ENCODE results near the gene FREM1. TPM values are rescaled to one million over a fixed set of nuclear protein-coding genes. Genes with fewer than 3 reads are reported as not detected.

Gene FREM1
- total and polyA plus RNA-seq, 8 donors, result 4.6 to 19.8 (median 8.2) TPM

DNA sequence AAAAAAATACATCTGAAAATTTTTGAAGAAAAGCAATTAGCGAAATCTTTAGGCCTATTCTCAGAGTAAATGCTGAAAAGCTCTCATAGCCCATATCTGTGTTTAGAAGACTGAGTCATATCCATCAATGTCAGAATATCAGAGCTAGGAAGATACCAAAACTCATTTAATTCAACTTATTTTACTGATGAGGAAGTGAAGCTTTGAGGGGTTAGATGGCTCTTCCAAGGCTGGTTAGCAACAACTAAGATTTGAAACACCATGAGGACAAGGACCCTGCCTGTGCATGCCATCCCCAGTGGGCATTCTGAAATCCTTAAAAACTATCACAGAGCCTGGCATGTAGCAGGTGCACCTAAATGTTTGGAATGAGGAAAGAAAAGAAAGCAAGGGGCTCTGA, 2.5 kb downstream of the FREM1 start:
- Histone ChIP-seq H3K4me3 (peak overlapping the region in 1 of 4 donors; percentile 30), H3K27me3 (no peaks in the 10 kb centered on the region), H3K36me3 (no peaks in the 10 kb centered on the region), H3K27ac (peak overlapping the region in 3 of 4 donors; percentile 13 to 76 (median 55)), H3K4me1 (peaks cover 37 to 65% (median 64%) of the 10 kb centered on the region in 3 donors), H3K9me3 (no peaks in the 10 kb centered on the region)
- ATAC-seq (no peak), FAIRE-seq (no peak), DNase-seq (no peak)
- WGBS, 2 donors, result 41 to 61% methylated on average over 1 of the region's 1 CpG
- TF ChIP-seq CTCF (IDR thresholded peaks at IDR 0.05), result no peak
- intact Hi-C loops (cut with DNase I), result no loop called here

GRCh38 chr9:14907360-14907685, 2.9 kb downstream of the FREM1 start:
- Histone ChIP-seq H3K4me3 (peak overlapping the region in 1 of 4 donors; percentile 30), H3K27me3 (no peaks in the 10 kb centered on the region), H3K9me3 (no peaks in the 10 kb centered on the region), H3K27ac (peak overlapping the region in 3 of 4 donors; percentile 13 to 76 (median 55)), H3K4me1 (peaks cover 34 to 65% (median 60%) of the 10 kb centered on the region in 3 donors), H3K36me3 (no peaks in the 10 kb centered on the region)
- intact Hi-C loops (cut with DNase I), result no loop called here
- WGBS, 2 donors, result 39 to 58% methylated on average over 5 of the region's 5 CpGs
- DNase-seq, result no peak
- no peak for ATAC-seq
- no peak for FAIRE-seq
- TF ChIP-seq CTCF (IDR thresholded peaks at IDR 0.05), result no peak

DNA sequence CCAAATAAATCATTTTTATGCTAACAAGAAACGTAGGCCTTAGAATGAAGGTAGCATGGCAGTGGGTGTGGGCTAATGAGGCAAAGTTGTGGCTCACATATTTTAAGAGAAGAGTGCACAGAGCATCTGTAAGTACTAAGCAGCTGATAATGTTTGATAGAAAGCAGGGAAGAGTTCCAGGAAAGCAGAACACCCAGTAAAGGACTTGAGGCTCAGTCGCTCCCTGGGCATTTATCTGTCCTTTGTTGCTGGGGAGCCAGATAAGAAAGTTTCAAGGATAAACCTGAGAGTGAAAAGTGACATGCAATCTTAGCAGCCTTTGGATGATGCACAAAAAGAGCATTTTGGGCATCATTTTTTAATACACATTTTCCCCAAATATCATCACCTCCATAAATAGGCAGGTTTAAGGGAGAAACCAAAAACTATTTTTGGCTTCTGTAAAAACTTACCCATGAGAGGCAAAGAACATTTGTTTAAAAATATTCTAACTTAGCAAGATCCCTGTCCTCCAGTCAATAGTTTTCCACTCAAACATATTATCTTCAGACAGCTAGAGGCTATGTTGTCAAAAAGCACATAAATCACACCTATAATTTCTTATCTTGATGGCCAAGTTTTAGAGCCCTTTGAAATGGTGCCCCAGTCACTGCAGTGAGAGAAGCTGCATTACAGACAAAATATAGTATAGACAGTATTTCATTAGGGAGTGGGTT, 3.4 kb downstream of the FREM1 start:
- no peaks in the 10 kb centered on the region for H3K27me3 ChIP-seq
- intact Hi-C loops (cut with DNase I), result no loop called here
- ATAC-seq, result no peak
- DNase-seq, result no peak
- no peaks in the 10 kb centered on the region for H3K9me3 ChIP-seq
- no peak for FAIRE-seq
- TF ChIP-seq CTCF (IDR thresholded peaks at IDR 0.05), result no peak
- 15 to 17% methylated on average over 2 of the region's 2 CpGs for WGBS, 2 donors
- peak overlapping the region in 1 of 4 donors; percentile 30 for H3K4me3 ChIP-seq
- H3K27ac ChIP-seq, result peak overlapping the region in 2 of 4 donors; percentile 55 to 76
- peaks cover 30 to 61% (median 55%) of the 10 kb centered on the region in 3 donors for H3K4me1 ChIP-seq
- H3K36me3 ChIP-seq, result no peaks in the 10 kb centered on the region

GRCh38 chr9:14906000-14906399, 4.2 kb downstream of the FREM1 start:
- 25 to 29% methylated on average over 5 of the region's 5 CpGs for WGBS, 2 donors
- TF ChIP-seq CTCF (IDR thresholded peaks at IDR 0.05), result no peak
- ATAC-seq, result peak in 2 of 4 donors; percentile 36
- H3K9me3 ChIP-seq, result no peaks in the 10 kb centered on the region
- no peaks in the 10 kb centered on the region for H3K36me3 ChIP-seq
- FAIRE-seq, result no peak
- peak overlapping the region in 2 of 4 donors; percentile 55 to 76 for H3K27ac ChIP-seq
- H3K27me3 ChIP-seq, result no peaks in the 10 kb centered on the region
- H3K4me1 ChIP-seq, result peaks cover 26 to 55% (median 48%) of the 10 kb centered on the region in 3 donors
- intact Hi-C loops (cut with DNase I), result no loop called here
- no peak overlapping the region for H3K4me3 ChIP-seq
- DNase-seq, result no peak

DNA sequence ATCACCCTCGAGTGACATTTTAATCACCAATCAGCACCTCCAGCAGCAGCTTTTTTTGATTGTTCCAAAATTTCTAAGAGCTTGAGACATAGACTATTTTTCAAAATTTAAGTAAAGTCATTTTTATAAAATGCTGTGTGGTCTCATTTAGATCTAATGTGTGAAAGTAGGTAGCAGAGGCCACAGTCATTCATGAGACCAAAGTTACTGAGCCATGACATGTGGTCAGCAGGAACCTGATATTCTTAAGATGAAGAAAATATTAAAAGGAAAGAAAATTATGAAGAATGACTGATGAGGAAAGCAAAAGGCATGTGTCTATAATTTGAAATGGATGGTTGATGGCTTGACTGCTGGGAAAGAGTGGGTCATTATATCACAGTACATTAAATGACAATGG, 7.2 kb downstream of the FREM1 start:
- Histone ChIP-seq H3K27me3 (no peaks in the 10 kb centered on the region), H3K4me3 (no peak overlapping the region), H3K4me1 (peaks cover 26 to 45% (median 29%) of the 10 kb centered on the region in 3 donors), H3K9me3 (no peaks in the 10 kb centered on the region), H3K27ac (no peak overlapping the region), H3K36me3 (no peaks in the 10 kb centered on the region)
- WGBS, 2 donors, result 25 to 28% methylated on average over 1 of the region's 1 CpG
- no peak for TF ChIP-seq CTCF (IDR thresholded peaks at IDR 0.05)
- intact Hi-C loops (cut with DNase I), result no loop called here
- FAIRE-seq (no peak), DNase-seq (no peak), ATAC-seq (no peak)
